SK-N-SH treated with all-trans-retinoic acid at 6 μM for 48 hours (cell line): ENCODE data around the gene DSCAM.

ENCODE experiments used
- ATAC-seq: fragments of 200-7000 bp; cut with Tn5 transposase; 3 replicates; pipeline ENCODE4 v1.9.1; 2020; ENCODE audit warnings: mild to moderate bottlenecking, moderate library complexity
- ARNTL ChIP-seq: fragments of 450-650 bp; formaldehyde crosslinking; IDR thresholded peaks from 2 replicates; pipeline ENCODE4 v1.5.0; 2020; ENCODE audit warnings: low read depth, mild to moderate bottlenecking, moderate library complexity, borderline replicate concordance
- BACH2 ChIP-seq: fragments of 250-450 bp; sonication (Bioruptor Pico); IDR thresholded peaks from 2 replicates; pipeline ENCODE4 v1.9.0; 2021; ENCODE audit warnings: mild to moderate bottlenecking, borderline replicate concordance
- CREB5 ChIP-seq: fragments of 250-450 bp; sonication (Bioruptor Pico); IDR thresholded peaks from 2 replicates; pipeline ENCODE4 v1.5.1; 2020; ENCODE audit warnings: low read depth, mild to moderate bottlenecking, moderate library complexity
- CSDC2 ChIP-seq: fragments of 250-450 bp; sonication (Bioruptor Pico); IDR thresholded peaks from 2 replicates; pipeline ENCODE4 v1.5.0; 2020; ENCODE audit warnings: mild to moderate bottlenecking, moderate library complexity
- ESRRG ChIP-seq: fragments of 250-450 bp; sonication (Bioruptor Pico); IDR thresholded peaks from 2 replicates; pipeline ENCODE4 v1.6.1; 2021; ENCODE audit warnings: mild to moderate bottlenecking
- GLIS3 ChIP-seq: fragments of 250-450 bp; sonication (Bioruptor Pico); IDR thresholded peaks from 2 replicates; pipeline ENCODE4 v1.5.0; 2020; ENCODE audit warnings: mild to moderate bottlenecking, moderate library complexity
- ISL1 ChIP-seq: fragments of 250-450 bp; sonication (Bioruptor Pico); IDR thresholded peaks from 2 replicates; pipeline ENCODE4 v2.1.2; 2022; ENCODE audit warnings: mild to moderate bottlenecking, moderate library complexity
- OSR1 ChIP-seq: fragments of 250-450 bp; sonication (Bioruptor Pico); IDR thresholded peaks from 2 replicates; pipeline ENCODE4 v1.8.0; 2022; ENCODE audit warnings: moderate library complexity, mild to moderate bottlenecking, inconsistent platforms
- PPARA ChIP-seq: fragments of 250-450 bp; sonication (Bioruptor Pico); IDR thresholded peaks from 2 replicates; pipeline ENCODE4 v1.5.0; 2020; ENCODE audit warnings: mild to moderate bottlenecking, borderline replicate concordance
- RARB ChIP-seq: fragments of 250-450 bp; sonication (Bioruptor Pico); IDR thresholded peaks from 2 replicates; pipeline ENCODE4 v1.8.0; 2021; ENCODE audit warnings: mild to moderate bottlenecking, moderate library complexity
- TCF4 ChIP-seq: fragments of 250-450 bp; sonication (Bioruptor Pico); IDR thresholded peaks from 2 replicates; pipeline ENCODE4 v1.8.0; 2021; ENCODE audit warnings: mild to moderate bottlenecking, moderate library complexity, borderline replicate concordance
- TOX ChIP-seq: fragments of 250-450 bp; sonication (Bioruptor Pico); IDR thresholded peaks from 2 replicates; pipeline ENCODE4 v1.8.0; 2021; ENCODE audit warnings: mild to moderate bottlenecking, moderate library complexity, borderline replicate concordance
- ZC3H10 ChIP-seq: fragments of 250-450 bp; sonication (Bioruptor Pico); IDR thresholded peaks from 2 replicates; pipeline ENCODE4 v1.5.1; 2021; ENCODE audit warnings: mild to moderate bottlenecking, moderate library complexity
- ZFP3 ChIP-seq: fragments of 250-450 bp; sonication (Bioruptor Pico); IDR thresholded peaks from 2 replicates; pipeline ENCODE4 v1.5.0; 2020; ENCODE audit warnings: mild to moderate bottlenecking, moderate library complexity
- ZFP30 ChIP-seq: fragments of 450-650 bp; formaldehyde crosslinking; IDR thresholded peaks from 2 replicates; pipeline ENCODE4 v1.5.0; 2022; ENCODE audit warnings: mild to moderate bottlenecking, moderate library complexity
- ZNF565 ChIP-seq: fragments of 450-650 bp; formaldehyde crosslinking; conservative IDR thresholded peaks from 2 replicates; pipeline ENCODE4 v1.5.0; 2020; ENCODE audit warnings: low read depth, mild to moderate bottlenecking, moderate library complexity
- ZNF70 ChIP-seq: fragments of 450-650 bp; formaldehyde crosslinking; IDR thresholded peaks from 2 replicates; pipeline ENCODE4 v1.5.0; 2020; ENCODE audit warnings: mild to moderate bottlenecking, moderate library complexity
- ZNF8 ChIP-seq: fragments of 450-650 bp; formaldehyde crosslinking; IDR thresholded peaks from 2 replicates; pipeline ENCODE4 v1.5.0; 2020; ENCODE audit warnings: mild to moderate bottlenecking, moderate library complexity
- TF ChIP-seq, protein P1 (sequence below): fragments of 250-450 bp; sonication (Bioruptor Pico); IDR thresholded peaks from 2 replicates; pipeline ENCODE4 v1.5.0; 2020; ENCODE audit warnings: mild to moderate bottlenecking, moderate library complexity
- TF ChIP-seq, protein P2 (sequence below): fragments of 250-450 bp; sonication (Bioruptor Pico); IDR thresholded peaks from 2 replicates; pipeline ENCODE4 v1.5.1; 2021; ENCODE audit warnings: mild to moderate bottlenecking, moderate library complexity
- TF ChIP-seq, protein P3 (sequence below): fragments of 250-450 bp; sonication (Bioruptor Pico); IDR thresholded peaks from 2 replicates; pipeline ENCODE4 v1.8.0; 2020; ENCODE audit warnings: mild to moderate bottlenecking, moderate library complexity, borderline replicate concordance
- TF ChIP-seq, protein P4 (sequence below): fragments of 250-450 bp; sonication (Bioruptor Pico); IDR thresholded peaks from 2 replicates; pipeline ENCODE4 v1.8.0; 2021; ENCODE audit warnings: low read depth, mild to moderate bottlenecking, moderate library complexity, borderline replicate concordance

The DSCAM gene

DNA sequence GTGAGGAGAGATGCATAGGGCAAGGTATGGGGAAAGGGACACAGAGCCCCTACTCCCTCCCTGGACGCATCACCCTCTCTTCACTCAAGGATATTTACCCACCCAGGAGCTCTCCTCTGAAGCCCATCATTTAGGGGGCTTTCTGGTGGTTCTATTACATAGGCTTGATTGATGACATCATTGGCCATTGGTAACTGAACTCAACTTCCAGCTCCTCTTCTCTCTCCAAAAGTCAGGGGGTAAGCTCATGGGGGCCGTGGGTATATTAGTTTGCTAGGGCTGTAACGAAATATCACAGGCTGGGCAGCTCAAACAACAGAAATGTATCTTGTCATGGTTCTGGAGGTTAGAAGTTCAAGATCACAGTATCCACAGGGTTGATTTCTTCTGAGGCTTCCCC is 110.8 kb downstream of the DSCAM start:
- ATAC-seq, result no peak
- TF ChIP-seq GLIS3 (CRISPR knock-in tag) (no peak), CREB5 (CRISPR knock-in tag) (no peak), ISL1 (CRISPR knock-in tag) (no peak), TCF4 (CRISPR knock-in tag) (no peak)
- TF ChIP-seq, protein P1, sequence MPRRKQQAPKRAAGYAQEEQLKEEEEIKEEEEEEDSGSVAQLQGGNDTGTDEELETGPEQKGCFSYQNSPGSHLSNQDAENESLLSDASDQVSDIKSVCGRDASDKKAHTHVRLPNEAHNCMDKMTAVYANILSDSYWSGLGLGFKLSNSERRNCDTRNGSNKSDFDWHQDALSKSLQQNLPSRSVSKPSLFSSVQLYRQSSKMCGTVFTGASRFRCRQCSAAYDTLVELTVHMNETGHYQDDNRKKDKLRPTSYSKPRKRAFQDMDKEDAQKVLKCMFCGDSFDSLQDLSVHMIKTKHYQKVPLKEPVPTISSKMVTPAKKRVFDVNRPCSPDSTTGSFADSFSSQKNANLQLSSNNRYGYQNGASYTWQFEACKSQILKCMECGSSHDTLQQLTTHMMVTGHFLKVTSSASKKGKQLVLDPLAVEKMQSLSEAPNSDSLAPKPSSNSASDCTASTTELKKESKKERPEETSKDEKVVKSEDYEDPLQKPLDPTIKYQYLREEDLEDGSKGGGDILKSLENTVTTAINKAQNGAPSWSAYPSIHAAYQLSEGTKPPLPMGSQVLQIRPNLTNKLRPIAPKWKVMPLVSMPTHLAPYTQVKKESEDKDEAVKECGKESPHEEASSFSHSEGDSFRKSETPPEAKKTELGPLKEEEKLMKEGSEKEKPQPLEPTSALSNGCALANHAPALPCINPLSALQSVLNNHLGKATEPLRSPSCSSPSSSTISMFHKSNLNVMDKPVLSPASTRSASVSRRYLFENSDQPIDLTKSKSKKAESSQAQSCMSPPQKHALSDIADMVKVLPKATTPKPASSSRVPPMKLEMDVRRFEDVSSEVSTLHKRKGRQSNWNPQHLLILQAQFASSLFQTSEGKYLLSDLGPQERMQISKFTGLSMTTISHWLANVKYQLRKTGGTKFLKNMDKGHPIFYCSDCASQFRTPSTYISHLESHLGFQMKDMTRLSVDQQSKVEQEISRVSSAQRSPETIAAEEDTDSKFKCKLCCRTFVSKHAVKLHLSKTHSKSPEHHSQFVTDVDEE (CRISPR knock-in tag), result no peak

DNA sequence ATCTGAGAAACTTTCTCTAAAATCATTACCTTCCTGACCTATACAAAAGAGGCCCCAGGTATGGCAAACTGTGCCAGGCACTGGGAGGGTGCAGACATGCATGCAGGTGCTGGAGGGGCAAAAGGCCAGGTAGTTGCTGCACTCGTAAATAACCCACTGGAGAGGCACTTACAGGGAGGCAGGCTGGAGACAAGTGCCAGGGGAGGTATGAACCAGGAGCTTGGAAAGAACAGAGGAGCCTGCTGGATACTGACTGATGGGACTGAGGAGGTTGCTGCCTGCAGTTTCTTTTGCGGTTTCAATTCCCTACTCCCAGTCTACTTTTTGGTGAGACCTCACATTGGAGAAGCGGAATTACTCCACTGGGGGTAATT is 113.9 kb downstream of the DSCAM start:
- no peak for ATAC-seq
- no peak for TF ChIP-seq OSR1
- no peak for TF ChIP-seq ISL1 (CRISPR knock-in tag)
- no peak for TF ChIP-seq ARNTL
- no peak for TF ChIP-seq RARB (CRISPR knock-in tag)
- no peak for TF ChIP-seq ZNF565 (CRISPR knock-in tag)
- no peak for TF ChIP-seq PPARA (CRISPR knock-in tag)
- no peak for TF ChIP-seq TOX (CRISPR knock-in tag)
- TF ChIP-seq, protein P2, sequence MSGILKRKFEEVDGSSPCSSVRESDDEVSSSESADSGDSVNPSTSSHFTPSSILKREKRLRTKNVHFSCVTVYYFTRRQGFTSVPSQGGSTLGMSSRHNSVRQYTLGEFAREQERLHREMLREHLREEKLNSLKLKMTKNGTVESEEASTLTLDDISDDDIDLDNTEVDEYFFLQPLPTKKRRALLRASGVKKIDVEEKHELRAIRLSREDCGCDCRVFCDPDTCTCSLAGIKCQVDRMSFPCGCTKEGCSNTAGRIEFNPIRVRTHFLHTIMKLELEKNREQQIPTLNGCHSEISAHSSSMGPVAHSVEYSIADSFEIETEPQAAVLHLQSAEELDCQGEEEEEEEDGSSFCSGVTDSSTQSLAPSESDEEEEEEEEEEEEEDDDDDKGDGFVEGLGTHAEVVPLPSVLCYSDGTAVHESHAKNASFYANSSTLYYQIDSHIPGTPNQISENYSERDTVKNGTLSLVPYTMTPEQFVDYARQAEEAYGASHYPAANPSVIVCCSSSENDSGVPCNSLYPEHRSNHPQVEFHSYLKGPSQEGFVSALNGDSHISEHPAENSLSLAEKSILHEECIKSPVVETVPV (CRISPR knock-in tag), result no peak
- TF ChIP-seq ZNF70 (CRISPR knock-in tag), result no peak
- no peak for TF ChIP-seq ZFP3
- TF ChIP-seq ESRRG, result no peak
- no peak for TF ChIP-seq ZFP30 (CRISPR knock-in tag)
- no peak for TF ChIP-seq GLIS3 (CRISPR knock-in tag)

- no peak for ATAC-seq
- no peak for TF ChIP-seq ZFP30 (CRISPR knock-in tag)
- no peak for TF ChIP-seq ARNTL
- no peak for TF ChIP-seq BACH2
- TF ChIP-seq, protein P2 (CRISPR knock-in tag), result no peak
- TF ChIP-seq, protein P3, sequence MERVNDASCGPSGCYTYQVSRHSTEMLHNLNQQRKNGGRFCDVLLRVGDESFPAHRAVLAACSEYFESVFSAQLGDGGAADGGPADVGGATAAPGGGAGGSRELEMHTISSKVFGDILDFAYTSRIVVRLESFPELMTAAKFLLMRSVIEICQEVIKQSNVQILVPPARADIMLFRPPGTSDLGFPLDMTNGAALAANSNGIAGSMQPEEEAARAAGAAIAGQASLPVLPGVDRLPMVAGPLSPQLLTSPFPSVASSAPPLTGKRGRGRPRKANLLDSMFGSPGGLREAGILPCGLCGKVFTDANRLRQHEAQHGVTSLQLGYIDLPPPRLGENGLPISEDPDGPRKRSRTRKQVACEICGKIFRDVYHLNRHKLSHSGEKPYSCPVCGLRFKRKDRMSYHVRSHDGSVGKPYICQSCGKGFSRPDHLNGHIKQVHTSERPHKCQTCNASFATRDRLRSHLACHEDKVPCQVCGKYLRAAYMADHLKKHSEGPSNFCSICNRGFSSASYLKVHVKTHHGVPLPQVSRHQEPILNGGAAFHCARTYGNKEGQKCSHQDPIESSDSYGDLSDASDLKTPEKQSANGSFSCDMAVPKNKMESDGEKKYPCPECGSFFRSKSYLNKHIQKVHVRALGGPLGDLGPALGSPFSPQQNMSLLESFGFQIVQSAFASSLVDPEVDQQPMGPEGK (CRISPR knock-in tag), result no peak
- no peak for TF ChIP-seq CSDC2 (CRISPR knock-in tag)
- TF ChIP-seq PPARA (CRISPR knock-in tag), result no peak
- no peak for TF ChIP-seq ZNF8 (CRISPR knock-in tag)
- TF ChIP-seq, protein P4, sequence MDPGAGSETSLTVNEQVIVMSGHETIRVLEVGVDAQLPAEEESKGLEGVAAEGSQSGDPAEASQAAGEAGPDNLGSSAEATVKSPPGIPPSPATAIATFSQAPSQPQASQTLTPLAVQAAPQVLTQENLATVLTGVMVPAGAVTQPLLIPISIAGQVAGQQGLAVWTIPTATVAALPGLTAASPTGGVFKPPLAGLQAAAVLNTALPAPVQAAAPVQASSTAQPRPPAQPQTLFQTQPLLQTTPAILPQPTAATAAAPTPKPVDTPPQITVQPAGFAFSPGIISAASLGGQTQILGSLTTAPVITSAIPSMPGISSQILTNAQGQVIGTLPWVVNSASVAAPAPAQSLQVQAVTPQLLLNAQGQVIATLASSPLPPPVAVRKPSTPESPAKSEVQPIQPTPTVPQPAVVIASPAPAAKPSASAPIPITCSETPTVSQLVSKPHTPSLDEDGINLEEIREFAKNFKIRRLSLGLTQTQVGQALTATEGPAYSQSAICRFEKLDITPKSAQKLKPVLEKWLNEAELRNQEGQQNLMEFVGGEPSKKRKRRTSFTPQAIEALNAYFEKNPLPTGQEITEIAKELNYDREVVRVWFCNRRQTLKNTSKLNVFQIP, result no peak
- TF ChIP-seq TCF4 (CRISPR knock-in tag), result no peak
- TF ChIP-seq TOX (CRISPR knock-in tag), result no peak
- TF ChIP-seq, protein P1 (CRISPR knock-in tag), result no peak
- no peak for TF ChIP-seq ISL1 (CRISPR knock-in tag)
- TF ChIP-seq ZNF70 (CRISPR knock-in tag), result no peak
- no peak for TF ChIP-seq RARB (CRISPR knock-in tag)
- no peak for TF ChIP-seq OSR1
- TF ChIP-seq ESRRG, result no peak
- no peak for TF ChIP-seq ZC3H10
- no peak for TF ChIP-seq ZFP3
Observed at GRCh38 chr21:40732253-40733023, 114.5 kb downstream of the DSCAM start.
